ENCODE measurements around the gene IP6K3. TPM values are rescaled to one million over a fixed set of nuclear protein-coding genes. Genes with fewer than 3 reads are reported as not detected.

The IP6K3 gene
- polyA plus RNA-seq, 3 donors: not detected

DNA sequence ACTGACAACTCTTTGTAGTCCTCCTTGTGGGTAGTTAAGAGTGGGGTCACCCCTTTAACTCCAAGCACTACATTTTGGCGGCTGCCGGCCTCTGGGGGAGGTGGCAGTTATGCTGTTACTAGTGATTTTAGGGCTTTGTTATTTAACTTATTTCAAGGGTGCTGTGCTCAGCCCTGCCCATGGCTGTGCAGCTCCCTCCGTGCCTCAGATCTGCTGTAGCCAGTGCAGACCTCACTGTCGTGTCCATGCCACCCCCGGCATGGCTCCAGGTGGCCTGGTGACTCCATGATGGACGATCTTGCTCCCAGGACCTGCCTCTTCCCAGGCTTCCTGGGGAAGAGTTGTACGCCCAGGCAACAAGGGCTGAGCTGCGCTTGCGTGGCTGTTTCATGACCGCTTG lies 50.6 kb downstream of the IP6K3 start:
- Histone ChIP-seq H3K9me3 (replicated peaks in 1 of 2; ENCODE audit: control insufficient read depth in 1 of 2, insufficient read depth in 1 of 2, low read length in 2 of 2) (no peaks in the 10 kb centered on the region), H3K4me3 (replicated peaks in 1 of 3; ENCODE audit: low read depth in 2 of 3, low read length in 3 of 3) (no peak overlapping the region), H3K79me2 (ENCODE audit: insufficient read depth, low read length) (no peaks in the 10 kb centered on the region), H3K36me3 (replicated peaks in 1 of 2; ENCODE audit: control insufficient read depth in 1 of 2, insufficient read depth in 2 of 2, low read length in 2 of 2) (peaks cover 18 to 49% of the 10 kb centered on the region in 2 donors), H3K9ac (ENCODE audit: insufficient read depth, low read length, poor library complexity, severe bottlenecking) (no peak overlapping the region), H3K4me1 (ENCODE audit: control insufficient read depth in 1 of 2, insufficient read depth in 2 of 2, low read length in 2 of 2) (peaks cover 4 to 10% of the 10 kb centered on the region in 2 donors), H4K20me1 (ENCODE audit: insufficient read depth, low read length) (no peaks in the 10 kb centered on the region), H2AFZ (ENCODE audit: insufficient read depth, low read depth, low read length, poor library complexity, severe bottlenecking) (no peak overlapping the region), H3K27ac (ENCODE audit: low read depth in 1 of 2, low read length in 2 of 2) (no peak overlapping the region), H3K4me2 (replicated peaks; ENCODE audit: extremely low read depth, low read length, poor library complexity, severe bottlenecking) (no peak overlapping the region), H3K27me3 (ENCODE audit: control insufficient read depth in 2 of 2, insufficient read depth in 2 of 2, low read length in 2 of 2) (no peaks in the 10 kb centered on the region)
- TF ChIP-seq, protein P1, sequence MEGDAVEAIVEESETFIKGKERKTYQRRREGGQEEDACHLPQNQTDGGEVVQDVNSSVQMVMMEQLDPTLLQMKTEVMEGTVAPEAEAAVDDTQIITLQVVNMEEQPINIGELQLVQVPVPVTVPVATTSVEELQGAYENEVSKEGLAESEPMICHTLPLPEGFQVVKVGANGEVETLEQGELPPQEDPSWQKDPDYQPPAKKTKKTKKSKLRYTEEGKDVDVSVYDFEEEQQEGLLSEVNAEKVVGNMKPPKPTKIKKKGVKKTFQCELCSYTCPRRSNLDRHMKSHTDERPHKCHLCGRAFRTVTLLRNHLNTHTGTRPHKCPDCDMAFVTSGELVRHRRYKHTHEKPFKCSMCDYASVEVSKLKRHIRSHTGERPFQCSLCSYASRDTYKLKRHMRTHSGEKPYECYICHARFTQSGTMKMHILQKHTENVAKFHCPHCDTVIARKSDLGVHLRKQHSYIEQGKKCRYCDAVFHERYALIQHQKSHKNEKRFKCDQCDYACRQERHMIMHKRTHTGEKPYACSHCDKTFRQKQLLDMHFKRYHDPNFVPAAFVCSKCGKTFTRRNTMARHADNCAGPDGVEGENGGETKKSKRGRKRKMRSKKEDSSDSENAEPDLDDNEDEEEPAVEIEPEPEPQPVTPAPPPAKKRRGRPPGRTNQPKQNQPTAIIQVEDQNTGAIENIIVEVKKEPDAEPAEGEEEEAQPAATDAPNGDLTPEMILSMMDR (IDR thresholded peaks at IDR 0.05): no peak
- peak overlapping the region in 1 of 7 donors; percentile 52 for H3K27ac Mint-ChIP-seq
- intact Hi-C loops (cut with micrococcal nuclease): no loop called here
- no peak for DNase-seq
- H3K4me1 Mint-ChIP-seq: peaks cover 18% of the 10 kb centered on the region
- H3K27me3 Mint-ChIP-seq (ENCODE audit: low read depth in 3 of 3): peaks cover 0 to 4% (median 0%) of the 10 kb centered on the region in 3 donors
- H3K36me3 Mint-ChIP-seq: peaks cover 52 to 58% of the 10 kb centered on the region in 2 donors
- WGBS (ENCODE audit: insufficient coverage): 92% methylated on average over 5 of the region's 10 CpGs
- H3K4me3 Mint-ChIP-seq: no peak overlapping the region
- no peaks in the 10 kb centered on the region for H3K9me3 Mint-ChIP-seq

DNA sequence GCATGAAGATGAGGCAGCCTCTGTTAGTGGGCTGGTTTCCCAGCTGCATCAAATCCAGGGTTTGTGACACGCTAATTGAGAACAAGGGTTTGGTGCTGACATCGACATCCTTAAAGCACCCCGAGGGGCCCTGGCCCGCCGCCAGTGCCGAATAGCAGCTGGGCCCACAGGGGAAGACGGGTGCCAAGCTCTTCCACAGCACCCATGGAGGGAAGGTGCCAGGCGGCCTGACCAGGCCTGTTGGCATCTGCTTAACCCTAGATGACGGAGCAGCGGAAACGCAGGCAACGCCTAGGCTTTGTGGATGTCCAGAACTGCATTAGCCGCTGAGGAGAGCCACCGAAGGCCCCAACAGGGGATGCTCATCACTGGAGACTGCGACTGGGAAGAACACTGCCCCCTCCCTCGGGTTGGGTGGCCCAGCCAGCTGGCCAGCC lies 51.2 kb downstream of the IP6K3 start:
- Histone ChIP-seq H3K4me1 (ENCODE audit: control insufficient read depth in 1 of 2, insufficient read depth in 2 of 2, low read length in 2 of 2) (peaks cover 4 to 10% of the 10 kb centered on the region in 2 donors), H3K36me3 (replicated peaks in 1 of 2; ENCODE audit: control insufficient read depth in 1 of 2, insufficient read depth in 2 of 2, low read length in 2 of 2) (peaks cover 18 to 49% of the 10 kb centered on the region in 2 donors), H2AFZ (ENCODE audit: insufficient read depth, low read depth, low read length, poor library complexity, severe bottlenecking) (no peak overlapping the region), H3K79me2 (ENCODE audit: insufficient read depth, low read length) (no peaks in the 10 kb centered on the region), H4K20me1 (ENCODE audit: insufficient read depth, low read length) (no peaks in the 10 kb centered on the region), H3K4me2 (replicated peaks; ENCODE audit: extremely low read depth, low read length, poor library complexity, severe bottlenecking) (no peak overlapping the region), H3K9ac (ENCODE audit: insufficient read depth, low read length, poor library complexity, severe bottlenecking) (no peak overlapping the region), H3K27me3 (ENCODE audit: control insufficient read depth in 2 of 2, insufficient read depth in 2 of 2, low read length in 2 of 2) (no peaks in the 10 kb centered on the region), H3K27ac (ENCODE audit: low read depth in 1 of 2, low read length in 2 of 2) (no peak overlapping the region), H3K9me3 (replicated peaks in 1 of 2; ENCODE audit: control insufficient read depth in 1 of 2, insufficient read depth in 1 of 2, low read length in 2 of 2) (no peaks in the 10 kb centered on the region), H3K4me3 (replicated peaks in 1 of 3; ENCODE audit: low read depth in 2 of 3, low read length in 3 of 3) (no peak overlapping the region)
- H3K27me3 Mint-ChIP-seq (ENCODE audit: low read depth in 3 of 3): peaks cover 0 to 4% (median 0%) of the 10 kb centered on the region in 3 donors
- WGBS (ENCODE audit: insufficient coverage): 97% methylated on average over 16 of the region's 16 CpGs
- no peak overlapping the region for H3K27ac Mint-ChIP-seq
- H3K9me3 Mint-ChIP-seq: no peaks in the 10 kb centered on the region
- DNase-seq: no peak
- peaks cover 18% of the 10 kb centered on the region for H3K4me1 Mint-ChIP-seq
- TF ChIP-seq, protein P1 (IDR thresholded peaks at IDR 0.05): no peak
- H3K4me3 Mint-ChIP-seq: no peak overlapping the region
- intact Hi-C loops (cut with micrococcal nuclease): no loop called here
- peaks cover 58 to 61% of the 10 kb centered on the region in 2 donors for H3K36me3 Mint-ChIP-seq

Data from CD14-positive monocyte (primary cell).